HG03460 (cell line): ENCODE measurements around the gene LDLRAD4.

ENCODE experiments used
- ATAC-seq: cut with Tn5 transposase; IDR thresholded peaks from one replicate; pipeline ENCODE4 v1.9.1; 2021; ENCODE audit not compliant: unreplicated experiment

LDLRAD4 gene

GRCh38 chr18:13555865-13556264, 337.3 kb downstream of the LDLRAD4 start:
- no peak for ATAC-seq

- ATAC-seq: no peak
These were observed 337.9 kb downstream of the LDLRAD4 start for GRCh38 chr18:13556502-13556901.

DNA sequence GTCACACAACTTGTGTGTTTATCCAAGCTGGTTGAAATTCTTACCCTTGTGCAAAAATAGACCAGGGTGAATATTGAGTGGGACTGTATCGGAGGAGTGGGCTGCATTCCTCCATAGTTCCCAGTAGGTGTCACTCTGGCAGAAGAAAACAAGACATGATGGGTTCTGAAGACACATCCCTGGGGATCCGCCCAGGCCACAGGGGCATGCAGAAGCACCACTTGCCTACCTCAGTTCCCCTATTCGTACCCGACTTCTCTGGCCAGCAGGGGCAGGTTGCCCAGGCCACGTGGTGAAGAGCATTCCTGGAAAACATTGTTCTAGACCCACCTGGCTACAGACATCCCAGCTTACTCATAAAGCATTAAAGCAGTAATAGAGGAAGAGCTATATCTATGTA, 339.6 kb downstream of the LDLRAD4 start:
- ATAC-seq: peak; percentile 41

GRCh38 chr18:13558790-13559189, 340.2 kb downstream of the LDLRAD4 start:
- ATAC-seq: no peak

DNA sequence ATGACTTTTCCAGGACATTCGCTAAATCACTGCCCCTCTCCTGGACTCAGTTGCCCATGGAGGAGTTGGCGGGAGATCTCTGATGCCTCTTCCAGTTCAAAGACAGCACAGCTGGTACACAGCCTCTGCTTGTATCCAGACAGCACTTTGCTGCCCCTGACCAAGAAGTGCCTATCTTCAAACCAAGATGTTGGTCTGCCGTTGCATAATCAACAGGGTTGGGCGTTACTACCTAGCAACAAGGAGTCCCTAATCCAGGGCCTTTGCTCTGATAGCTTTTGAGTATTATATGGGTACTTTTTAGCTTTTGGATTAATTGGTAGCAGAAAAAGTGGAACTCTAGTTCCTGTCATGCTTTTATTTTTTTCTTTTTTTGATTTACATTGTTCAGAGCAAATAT, 341.2 kb downstream of the LDLRAD4 start:
- ATAC-seq: no peak

DNA sequence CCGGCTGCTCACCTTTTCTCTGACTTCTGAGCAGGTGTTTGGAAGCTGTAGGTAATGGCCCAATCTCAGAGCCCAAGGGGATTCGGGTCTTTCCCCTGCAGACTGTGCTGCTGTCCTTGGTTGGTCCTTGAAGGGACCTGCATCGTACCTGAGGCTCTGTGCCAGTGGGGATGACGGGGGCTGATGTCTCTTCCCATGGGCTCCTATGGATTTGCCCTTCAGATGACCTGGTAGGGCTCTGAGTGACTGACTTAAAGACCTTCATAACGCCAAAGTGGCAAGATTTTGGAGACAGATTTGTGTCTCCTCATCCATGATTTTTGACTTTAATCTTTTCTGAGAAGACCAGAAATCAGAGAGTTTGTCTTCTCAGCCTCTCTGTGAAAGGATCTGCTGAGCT, 341.7 kb downstream of the LDLRAD4 start:
- ATAC-seq: no peak

GRCh38 chr18:13562494-13563029, 344.0 kb downstream of the LDLRAD4 start:
- peak; percentile 52 for ATAC-seq

DNA sequence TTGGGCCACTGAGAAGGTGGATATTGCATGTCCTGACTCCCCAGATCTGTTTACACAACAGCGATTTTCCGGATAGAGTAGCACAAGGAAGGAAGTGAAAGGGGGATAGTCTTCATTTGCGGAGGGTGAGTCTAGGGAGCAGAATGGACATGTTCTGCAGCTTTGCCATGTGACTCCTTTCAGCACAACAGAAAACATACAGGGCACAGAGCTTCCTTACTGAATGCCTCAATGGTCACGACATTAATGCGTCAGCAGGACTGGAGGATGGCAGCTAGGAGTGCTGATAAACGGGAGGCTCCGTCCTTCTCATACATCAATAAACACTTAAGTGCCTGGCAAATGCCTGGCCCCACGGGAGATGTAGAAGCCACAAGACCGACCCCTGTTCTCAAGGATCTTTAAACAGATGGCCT, 344.8 kb downstream of the LDLRAD4 start:
- no peak for ATAC-seq

- no peak for ATAC-seq
These were observed 346.0 kb downstream of the LDLRAD4 start for GRCh38 chr18:13564579-13564978.

DNA sequence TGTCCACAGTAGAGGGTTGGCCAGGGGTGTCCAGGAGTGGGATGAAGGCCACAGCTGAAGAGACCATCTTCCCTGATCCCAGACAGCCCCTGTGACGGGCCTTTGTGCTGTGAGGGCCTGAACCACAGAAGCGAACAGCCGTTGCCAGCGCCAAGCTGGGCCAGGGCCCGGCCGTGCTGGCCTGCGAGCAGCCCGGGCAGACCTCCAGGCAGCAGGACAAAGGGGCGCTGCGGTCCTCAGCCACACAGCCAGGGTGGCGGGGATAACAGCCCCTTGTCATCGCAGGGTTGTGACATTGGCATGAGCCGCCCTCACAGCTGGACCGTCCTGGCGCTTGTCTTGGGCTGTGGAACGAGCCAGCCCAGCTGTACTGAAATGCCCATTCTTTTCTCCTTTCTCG, 346.7 kb downstream of the LDLRAD4 start:
- ATAC-seq: no peak

- peak; percentile 46 for ATAC-seq
These were observed 348.6 kb downstream of the LDLRAD4 start for GRCh38 chr18:13566941-13567746.

DNA sequence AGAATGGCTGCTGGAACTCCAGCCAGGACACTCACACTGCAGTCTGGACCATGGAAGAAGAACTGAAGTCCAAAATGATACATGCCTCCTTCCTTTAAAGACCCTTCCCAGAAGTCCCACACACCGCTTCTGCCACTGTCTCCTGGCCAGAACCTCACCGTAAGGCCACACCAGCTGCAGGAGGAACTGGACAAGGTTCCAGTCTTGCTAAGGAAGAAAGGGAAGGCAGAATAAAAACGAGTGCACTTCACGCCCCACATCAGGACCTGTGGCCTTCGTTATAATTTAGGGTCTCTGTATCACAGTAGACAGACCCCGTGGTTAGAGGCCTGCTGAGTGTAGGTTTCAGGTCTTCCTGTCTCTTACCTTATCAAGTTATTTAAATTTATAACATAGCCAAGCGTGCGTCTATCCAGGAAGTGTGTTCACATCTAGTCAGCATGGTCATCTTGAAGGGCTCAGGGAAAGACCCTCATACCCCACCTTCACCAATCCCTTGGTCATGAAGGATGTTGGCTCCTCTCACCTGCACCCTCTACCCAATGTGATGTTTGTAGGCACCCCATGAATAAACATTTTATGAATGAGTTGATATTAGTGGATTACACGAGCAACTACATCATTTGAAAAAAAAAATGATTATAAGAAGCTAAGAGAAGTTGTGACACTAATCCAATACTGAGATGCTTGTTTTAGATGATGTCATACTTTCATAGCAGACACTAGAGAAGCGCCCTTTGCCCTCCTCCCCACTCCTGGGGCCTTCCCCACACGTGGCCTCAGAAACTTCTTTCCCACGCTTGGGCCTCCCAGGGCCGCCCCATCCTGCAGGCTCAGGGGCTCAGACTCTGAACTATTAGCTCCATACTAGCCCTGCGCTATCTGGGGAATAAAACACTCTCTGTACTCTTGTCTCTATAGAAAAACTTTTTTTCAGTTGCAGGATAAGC, 350.2 kb downstream of the LDLRAD4 start:
- peak; percentile 48 for ATAC-seq

GRCh38 chr18:13570216-13570615, 351.7 kb downstream of the LDLRAD4 start:
- ATAC-seq: no peak

GRCh38 chr18:13570856-13571495, 352.4 kb downstream of the LDLRAD4 start:
- no peak for ATAC-seq

- ATAC-seq: no peak
These were observed 353.6 kb downstream of the LDLRAD4 start for GRCh38 chr18:13572148-13572547.

DNA sequence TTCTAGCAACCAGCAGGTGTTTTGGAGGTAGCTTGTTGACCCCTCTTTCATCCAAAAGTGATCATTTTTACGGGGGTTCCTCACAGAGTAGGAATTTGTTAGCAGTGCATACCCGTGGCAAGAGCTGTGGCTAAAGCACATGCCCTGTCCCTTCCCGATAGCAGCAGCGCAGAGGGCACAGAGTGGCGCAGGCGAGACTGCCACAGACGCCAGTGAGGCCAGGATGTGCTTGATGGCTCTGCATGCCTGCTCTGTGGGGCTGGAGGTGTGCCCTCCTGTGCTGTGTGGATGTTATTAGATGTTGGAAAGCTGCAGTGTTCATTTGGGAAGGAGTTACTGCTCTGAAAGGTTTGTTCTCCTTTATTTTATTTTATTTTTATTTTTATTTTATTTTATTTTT, 354.2 kb downstream of the LDLRAD4 start:
- no peak for ATAC-seq

GRCh38 chr18:13573750-13574149, 355.2 kb downstream of the LDLRAD4 start:
- ATAC-seq: no peak

- no peak for ATAC-seq
These were observed 355.8 kb downstream of the LDLRAD4 start for GRCh38 chr18:13574355-13574754.

DNA sequence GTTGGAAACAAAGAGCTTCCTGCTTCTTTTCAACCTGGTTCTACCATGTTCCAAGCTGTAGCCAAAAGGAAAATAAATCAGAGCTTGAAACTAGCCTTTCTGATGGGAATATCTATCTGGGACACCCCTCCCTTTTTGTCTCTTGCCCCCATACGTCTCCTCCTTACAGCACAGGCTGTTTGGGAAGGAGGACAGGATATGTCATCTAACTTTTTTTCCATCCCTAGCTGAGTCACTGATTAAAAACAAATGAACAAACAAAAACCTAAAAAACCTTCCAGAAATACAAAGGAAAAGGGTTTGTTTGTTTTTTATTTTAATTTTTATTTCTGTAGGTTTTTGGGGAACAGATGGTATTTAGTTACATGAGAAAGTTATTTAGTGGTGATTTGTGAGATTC, 356.2 kb downstream of the LDLRAD4 start:
- no peak for ATAC-seq

DNA sequence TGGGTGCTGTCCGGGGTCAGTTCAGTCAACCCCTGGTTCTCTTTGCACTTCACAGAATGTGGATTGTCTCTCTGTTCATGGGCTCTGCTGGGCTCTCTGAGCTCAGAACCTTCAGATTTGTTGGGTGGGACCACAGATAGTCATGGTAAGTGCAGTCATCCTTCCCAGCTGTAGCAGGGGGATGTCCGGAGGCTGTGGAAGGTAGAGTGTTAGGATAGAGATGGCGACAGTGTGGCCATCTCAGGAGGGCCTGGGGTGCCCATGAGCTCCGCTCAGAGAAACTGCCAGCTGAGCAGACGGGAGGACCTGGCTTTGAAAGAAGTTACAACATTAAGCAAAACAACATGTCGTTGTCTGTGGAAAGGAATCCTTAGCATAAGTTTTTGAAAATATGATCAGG, 358.0 kb downstream of the LDLRAD4 start:
- no peak for ATAC-seq

DNA sequence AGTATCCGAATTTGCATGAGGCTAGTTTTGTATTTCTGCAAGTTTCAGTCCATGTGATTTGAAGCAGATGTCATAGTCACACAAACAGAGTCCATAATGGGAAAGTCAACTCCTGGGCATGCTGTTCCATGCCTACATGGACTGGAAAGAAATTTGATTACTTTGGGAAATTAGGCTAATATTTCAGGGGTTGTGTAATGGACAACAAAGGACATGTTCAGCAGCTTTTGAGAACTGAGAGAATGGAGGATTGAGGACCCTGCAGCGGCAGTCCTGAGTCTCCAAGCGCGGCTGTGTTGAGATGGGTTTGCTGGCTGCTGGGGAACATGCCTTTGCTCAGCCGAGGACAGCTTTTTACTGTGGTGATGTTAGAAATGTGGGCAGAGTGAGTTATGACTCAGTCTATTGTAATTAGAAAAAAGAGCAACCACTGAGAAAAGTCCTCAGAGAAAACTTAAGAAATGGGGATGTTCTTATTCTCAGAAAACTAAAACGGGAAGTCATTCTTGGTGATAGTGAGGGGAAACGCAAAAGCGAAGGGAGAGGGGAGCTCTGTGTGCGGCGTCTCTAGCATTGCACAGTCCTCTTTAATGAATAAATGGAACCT, 358.6 kb downstream of the LDLRAD4 start:
- peak; percentile 90 for ATAC-seq
